Measurements from ENCODE around the gene PKP2.

DNA sequence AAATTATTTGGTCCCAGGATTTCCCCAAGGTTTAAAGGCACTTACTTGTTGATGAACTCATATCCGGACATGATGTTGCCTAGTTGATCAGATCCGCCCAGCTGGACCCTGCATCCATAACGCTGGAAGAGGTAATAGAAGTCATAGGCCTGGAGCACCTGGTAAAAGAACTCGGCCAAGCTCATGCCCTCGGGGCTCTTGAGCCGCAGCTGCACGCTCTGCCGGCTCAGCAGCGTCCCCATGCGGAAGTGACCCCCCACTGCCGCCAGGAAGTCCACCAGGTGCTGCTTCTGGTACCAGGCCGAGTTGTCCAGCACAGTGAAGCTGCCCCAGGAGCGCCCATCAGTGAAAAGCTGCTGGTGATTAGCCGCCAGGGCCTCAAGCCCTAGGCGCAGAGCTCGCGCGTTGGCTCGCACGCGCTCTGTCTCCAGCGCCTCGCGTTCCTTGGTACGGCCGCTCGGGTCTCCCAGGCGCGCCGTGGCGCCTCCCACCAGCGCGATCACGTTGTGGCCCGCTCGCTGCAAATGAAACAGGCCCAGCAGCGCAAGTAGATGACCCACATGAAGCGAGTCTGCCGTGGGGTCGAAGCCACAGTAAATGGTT lies 141.4 kb downstream of the PKP2 start:
- TF ChIP-seq, protein P1, sequence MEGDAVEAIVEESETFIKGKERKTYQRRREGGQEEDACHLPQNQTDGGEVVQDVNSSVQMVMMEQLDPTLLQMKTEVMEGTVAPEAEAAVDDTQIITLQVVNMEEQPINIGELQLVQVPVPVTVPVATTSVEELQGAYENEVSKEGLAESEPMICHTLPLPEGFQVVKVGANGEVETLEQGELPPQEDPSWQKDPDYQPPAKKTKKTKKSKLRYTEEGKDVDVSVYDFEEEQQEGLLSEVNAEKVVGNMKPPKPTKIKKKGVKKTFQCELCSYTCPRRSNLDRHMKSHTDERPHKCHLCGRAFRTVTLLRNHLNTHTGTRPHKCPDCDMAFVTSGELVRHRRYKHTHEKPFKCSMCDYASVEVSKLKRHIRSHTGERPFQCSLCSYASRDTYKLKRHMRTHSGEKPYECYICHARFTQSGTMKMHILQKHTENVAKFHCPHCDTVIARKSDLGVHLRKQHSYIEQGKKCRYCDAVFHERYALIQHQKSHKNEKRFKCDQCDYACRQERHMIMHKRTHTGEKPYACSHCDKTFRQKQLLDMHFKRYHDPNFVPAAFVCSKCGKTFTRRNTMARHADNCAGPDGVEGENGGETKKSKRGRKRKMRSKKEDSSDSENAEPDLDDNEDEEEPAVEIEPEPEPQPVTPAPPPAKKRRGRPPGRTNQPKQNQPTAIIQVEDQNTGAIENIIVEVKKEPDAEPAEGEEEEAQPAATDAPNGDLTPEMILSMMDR (IDR thresholded peaks at IDR 0.05), result peak; percentile 20 to 50 (median 46)
- TF ChIP-seq POLR2A (IDR thresholded peaks at IDR 0.05), result no peak

Data from uterus (tissue), 2 donors.